Osteoblast (primary cell): ENCODE results near the gene PSMF1. TPM values are rescaled to one million over a fixed set of nuclear protein-coding genes. Genes with fewer than 3 reads are reported as not detected.

Experiments used
- DNase-seq: peaks from one replicate; pipeline ENCODE4 v3.0.0; 2011; ENCODE audit warnings: low spot score, mixed read lengths; ENCODE audit not compliant: insufficient read length; ENCODE audit errors: missing footprints
- H2AFZ ChIP-seq: 2 replicates; pipeline ENCODE4 v1.6.0; 2011; ENCODE audit warnings: mild to moderate bottlenecking, low read length
- H3K27ac ChIP-seq: 2 replicates; pipeline ENCODE4 v1.5.1; 2011; ENCODE audit warnings: mild to moderate bottlenecking, low read depth, low read length, moderate library complexity
- H3K27me3 ChIP-seq: 2 replicates; pipeline ENCODE4 v1.6.0; 2012; ENCODE audit warnings: mild to moderate bottlenecking, control low read depth, inconsistent platforms, low read length, moderate library complexity; ENCODE audit not compliant: insufficient read depth
- H3K36me3 ChIP-seq: 2 replicates; pipeline ENCODE4 v1.5.1; 2011; ENCODE audit warnings: mild to moderate bottlenecking, low read length, control low read depth, moderate library complexity; ENCODE audit not compliant: insufficient read depth
- H3K4me1 ChIP-seq: 2 replicates; pipeline ENCODE4 v1.5.1; 2011; ENCODE audit warnings: mild to moderate bottlenecking, low read length, control low read depth, moderate library complexity; ENCODE audit not compliant: insufficient read depth
- H3K4me2 ChIP-seq: 2 replicates; pipeline ENCODE4 v1.6.0; 2011; ENCODE audit warnings: mild to moderate bottlenecking, low read length; ENCODE audit not compliant: insufficient read depth
- H3K4me3 ChIP-seq: fragments of 200-600 bp; sonication (generic); 3 replicates; pipeline ENCODE4 v1.5.1; 2012; ENCODE audit warnings: mild to moderate bottlenecking, low read length, inconsistent platforms; ENCODE audit not compliant: insufficient read depth
- H3K79me2 ChIP-seq: 2 replicates; pipeline ENCODE4 v1.6.0; 2012; ENCODE audit warnings: mild to moderate bottlenecking, low read length, control low read depth, inconsistent platforms; ENCODE audit not compliant: insufficient read depth
- H3K9me3 ChIP-seq: 2 replicates; pipeline ENCODE4 v1.5.1; 2011; ENCODE audit warnings: low read depth, low read length, control low read depth
- H4K20me1 ChIP-seq: 2 replicates; pipeline ENCODE4 v1.6.0; 2012; ENCODE audit warnings: mild to moderate bottlenecking, low read length, control low read depth; ENCODE audit not compliant: insufficient read depth
- total RNA-seq: library from RNA; depleted of rRNA; stranded (reverse); fragments of >200 nt; gene quantifications from 2 replicates; pipeline ENCODE4 v1.2.3, GENCODE V29; 2012
- TF ChIP-seq, protein P1 (sequence below): IDR thresholded peaks from 2 replicates; pipeline ENCODE4 v1.5.1; 2011; ENCODE audit warnings: mild to moderate bottlenecking, low read depth, low read length, moderate library complexity; ENCODE audit errors: extremely low read depth

PSMF1 gene
- total RNA-seq, 1 donor, result 61.2 TPM

DNA sequence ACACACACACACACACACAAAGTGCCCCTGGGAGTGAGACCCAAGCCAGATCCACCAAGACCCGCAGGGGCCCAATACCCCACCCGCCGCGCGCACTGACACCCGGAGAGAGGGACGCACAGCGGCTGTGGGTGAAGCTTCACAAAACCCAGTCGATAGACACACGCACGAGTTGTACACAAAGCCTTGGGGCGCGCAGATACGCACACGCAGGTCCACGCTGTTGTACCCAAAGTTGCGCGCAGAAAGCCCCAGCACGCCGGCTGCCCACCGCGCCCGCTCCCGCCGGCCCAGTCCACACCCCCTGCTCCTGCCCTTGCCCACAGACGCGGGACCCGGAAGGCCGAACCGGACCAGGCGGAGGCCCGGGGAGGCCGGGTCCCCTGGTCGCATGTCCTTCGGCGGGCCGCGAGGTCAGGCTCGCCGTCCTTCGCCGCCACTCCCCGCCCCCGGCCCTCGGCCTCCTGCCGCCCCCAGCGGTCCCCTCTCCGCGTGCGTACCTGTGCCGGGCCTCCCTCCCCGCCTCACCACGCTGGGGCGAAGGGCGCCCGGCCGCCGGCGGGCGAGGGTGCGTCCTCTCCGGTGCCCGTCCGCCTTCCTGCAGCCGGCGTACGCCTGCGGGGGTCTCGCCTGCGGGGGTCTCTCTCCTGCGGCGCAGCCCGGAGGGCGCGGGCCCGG, 66.4 kb downstream of the PSMF1 start, which contains the start of gene TMEM74B:
Gene TMEM74B, minus strand, starts transcription at position 344 of the 678 bp plus-strand sequence. CDS start 1,180 bp downstream, outside the sequence.
- Histone ChIP-seq H3K4me1 (no peaks in the 10 kb centered on the region), H2AFZ (no peak within 1 kb of the TSS), H3K27ac (no peak within 1 kb of the TSS), H3K79me2 (no peaks in the 10 kb centered on the region), H3K4me2 (no peak within 1 kb of the TSS), H4K20me1 (no peaks in the 10 kb centered on the region), H3K27me3 (peaks cover 45% of the 10 kb centered on the region), H3K4me3 (no peak within 1 kb of the TSS), H3K36me3 (no peaks in the 10 kb centered on the region), H3K9me3 (no peaks in the 10 kb centered on the region)
- DNase-seq, result no peak
- TF ChIP-seq, protein P1, sequence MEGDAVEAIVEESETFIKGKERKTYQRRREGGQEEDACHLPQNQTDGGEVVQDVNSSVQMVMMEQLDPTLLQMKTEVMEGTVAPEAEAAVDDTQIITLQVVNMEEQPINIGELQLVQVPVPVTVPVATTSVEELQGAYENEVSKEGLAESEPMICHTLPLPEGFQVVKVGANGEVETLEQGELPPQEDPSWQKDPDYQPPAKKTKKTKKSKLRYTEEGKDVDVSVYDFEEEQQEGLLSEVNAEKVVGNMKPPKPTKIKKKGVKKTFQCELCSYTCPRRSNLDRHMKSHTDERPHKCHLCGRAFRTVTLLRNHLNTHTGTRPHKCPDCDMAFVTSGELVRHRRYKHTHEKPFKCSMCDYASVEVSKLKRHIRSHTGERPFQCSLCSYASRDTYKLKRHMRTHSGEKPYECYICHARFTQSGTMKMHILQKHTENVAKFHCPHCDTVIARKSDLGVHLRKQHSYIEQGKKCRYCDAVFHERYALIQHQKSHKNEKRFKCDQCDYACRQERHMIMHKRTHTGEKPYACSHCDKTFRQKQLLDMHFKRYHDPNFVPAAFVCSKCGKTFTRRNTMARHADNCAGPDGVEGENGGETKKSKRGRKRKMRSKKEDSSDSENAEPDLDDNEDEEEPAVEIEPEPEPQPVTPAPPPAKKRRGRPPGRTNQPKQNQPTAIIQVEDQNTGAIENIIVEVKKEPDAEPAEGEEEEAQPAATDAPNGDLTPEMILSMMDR, result no peak

DNA sequence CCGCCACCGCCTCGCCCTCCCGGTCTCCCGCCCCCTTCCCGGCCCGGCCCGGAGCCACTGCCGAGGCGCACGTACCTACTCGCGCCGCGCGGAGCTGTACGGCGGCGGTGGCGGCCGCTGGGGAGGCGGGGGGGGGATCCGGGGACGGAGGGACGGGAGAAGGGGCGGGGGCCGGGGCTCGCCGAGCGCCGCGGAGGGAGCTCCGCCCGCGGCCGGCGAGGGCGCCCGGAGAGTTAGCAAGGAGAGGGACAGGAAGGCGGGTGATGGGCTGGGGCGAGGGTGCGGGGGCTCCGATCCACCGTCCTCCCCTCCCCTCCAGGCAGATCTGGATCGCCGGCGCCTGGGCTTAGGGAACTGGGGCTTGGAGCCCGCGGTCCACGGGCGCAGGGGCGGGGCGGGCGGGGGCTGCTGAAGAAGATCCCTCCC, 66.9 kb downstream of the PSMF1 start:
- Histone ChIP-seq H2AFZ (no peak overlapping the region), H3K4me1 (no peaks in the 10 kb centered on the region), H3K4me2 (no peak overlapping the region), H3K9me3 (no peaks in the 10 kb centered on the region), H3K27ac (no peak overlapping the region), H3K27me3 (peaks cover 45% of the 10 kb centered on the region), H4K20me1 (no peaks in the 10 kb centered on the region), H3K79me2 (no peaks in the 10 kb centered on the region), H3K4me3 (no peak overlapping the region), H3K36me3 (no peaks in the 10 kb centered on the region)
- DNase-seq, result no peak
- TF ChIP-seq, protein P1, result no peak

DNA sequence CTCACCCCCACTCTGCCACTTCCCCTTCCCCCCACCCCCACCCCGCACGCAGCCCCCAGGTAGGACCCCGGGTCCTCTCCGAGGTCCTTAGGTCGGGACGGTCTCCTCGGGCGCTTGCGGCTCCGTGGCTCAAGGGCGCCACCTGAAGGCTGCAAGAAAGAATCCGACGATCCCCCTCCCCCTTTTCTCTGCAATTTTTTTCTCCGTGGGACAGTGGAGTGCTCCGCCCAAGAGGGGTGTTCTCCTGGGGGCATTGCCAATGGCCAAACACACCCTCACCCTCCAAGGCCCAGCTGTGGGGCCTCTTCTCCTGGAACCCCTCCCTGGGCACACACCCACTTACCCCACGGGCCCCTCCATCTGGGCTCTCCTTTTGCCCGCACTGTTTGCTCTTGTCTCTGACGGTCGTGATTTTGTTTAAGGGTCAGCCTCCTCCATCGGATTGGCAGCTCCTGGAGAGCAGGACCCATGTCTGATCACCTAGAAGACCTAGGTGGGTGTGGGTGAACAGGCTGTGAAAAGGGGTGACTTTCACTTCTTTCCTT, 67.5 kb downstream of the PSMF1 start:
- no peaks in the 10 kb centered on the region for H3K79me2 ChIP-seq
- no peaks in the 10 kb centered on the region for H3K4me1 ChIP-seq
- H2AFZ ChIP-seq, result no peak overlapping the region
- no peaks in the 10 kb centered on the region for H3K36me3 ChIP-seq
- peak; percentile 93 for DNase-seq
- H3K4me3 ChIP-seq, result no peak overlapping the region
- no peak overlapping the region for H3K27ac ChIP-seq
- no peaks in the 10 kb centered on the region for H3K9me3 ChIP-seq
- TF ChIP-seq, protein P1, result peak; percentile 45
- no peak overlapping the region for H3K4me2 ChIP-seq
- H4K20me1 ChIP-seq, result no peaks in the 10 kb centered on the region
- H3K27me3 ChIP-seq, result peaks cover 49% of the 10 kb centered on the region

DNA sequence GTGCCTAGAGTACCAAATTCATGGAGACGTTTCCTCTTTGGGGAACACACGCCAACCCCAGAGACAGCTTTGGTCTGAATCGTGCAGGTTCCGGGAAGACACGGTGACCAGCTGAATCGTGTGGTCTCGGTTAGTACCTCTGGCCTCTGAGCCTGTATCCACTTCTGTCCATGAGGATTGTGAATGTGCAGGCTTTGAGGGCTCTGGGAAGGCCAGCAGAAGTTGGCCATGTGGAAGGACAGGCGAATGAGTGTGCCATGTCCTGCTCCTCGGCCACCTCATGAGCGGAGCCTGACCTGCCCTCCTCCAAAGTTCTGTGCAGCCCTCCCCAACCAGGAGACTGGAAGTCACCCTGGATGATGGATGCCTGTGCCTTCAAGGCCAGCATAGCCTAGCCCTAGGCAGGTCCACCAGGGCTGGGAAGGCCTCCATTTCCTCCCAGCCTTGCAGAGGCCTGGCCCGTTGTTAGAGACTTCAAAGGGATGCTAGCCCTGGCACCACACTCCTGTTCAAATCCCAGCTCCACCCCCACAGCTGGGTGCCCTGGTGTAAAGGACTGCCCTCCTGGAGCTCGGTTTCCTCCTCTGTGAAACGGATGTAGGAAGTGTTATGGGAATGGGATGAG, 68.1 kb downstream of the PSMF1 start:
- TF ChIP-seq, protein P1, result no peak
- DNase-seq, result no peak
- Histone ChIP-seq H3K27me3 (peaks cover 49% of the 10 kb centered on the region), H2AFZ (no peak overlapping the region), H3K4me2 (no peak overlapping the region), H3K27ac (no peak overlapping the region), H3K9me3 (no peaks in the 10 kb centered on the region), H3K36me3 (no peaks in the 10 kb centered on the region), H3K4me1 (no peaks in the 10 kb centered on the region), H3K4me3 (no peak overlapping the region), H3K79me2 (no peaks in the 10 kb centered on the region), H4K20me1 (no peaks in the 10 kb centered on the region)
